ENCODE results near the gene ZNF441. TPM values are rescaled to one million over a fixed set of nuclear protein-coding genes. Genes with fewer than 3 reads are reported as not detected.

The ZNF441 gene
- total RNA-seq, 1 donor, result 10.9 TPM

DNA sequence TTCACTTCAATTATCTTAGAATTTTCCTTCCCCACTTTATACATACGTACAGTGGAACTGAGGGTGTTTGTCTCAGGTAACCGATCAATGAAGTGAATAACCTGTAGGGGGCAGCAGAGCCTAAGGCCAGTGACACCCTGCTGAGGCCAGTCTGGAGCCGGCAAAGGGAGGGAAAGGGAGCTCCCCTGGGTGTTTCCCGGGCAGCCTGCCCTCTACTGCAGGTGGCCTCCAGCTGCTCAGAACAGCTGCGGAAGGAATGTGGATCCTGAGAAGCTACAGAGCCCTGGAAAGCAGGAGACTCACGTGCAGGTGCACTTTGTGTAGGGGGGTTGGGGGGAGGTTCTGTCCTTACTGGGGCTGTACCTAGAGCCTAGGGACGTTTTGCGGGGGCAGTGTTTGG lies 30.7 kb downstream of the ZNF441 start:
- H3K4me3 ChIP-seq (ENCODE audit: low read depth, low read length), result no peak overlapping the region
- DNase-seq (ENCODE audit: low read depth), result peak; percentile 84
- peak; percentile 82 for TF ChIP-seq CTCF (IDR thresholded peaks at IDR 0.05; ENCODE audit: insufficient read depth, low read length)

DNA sequence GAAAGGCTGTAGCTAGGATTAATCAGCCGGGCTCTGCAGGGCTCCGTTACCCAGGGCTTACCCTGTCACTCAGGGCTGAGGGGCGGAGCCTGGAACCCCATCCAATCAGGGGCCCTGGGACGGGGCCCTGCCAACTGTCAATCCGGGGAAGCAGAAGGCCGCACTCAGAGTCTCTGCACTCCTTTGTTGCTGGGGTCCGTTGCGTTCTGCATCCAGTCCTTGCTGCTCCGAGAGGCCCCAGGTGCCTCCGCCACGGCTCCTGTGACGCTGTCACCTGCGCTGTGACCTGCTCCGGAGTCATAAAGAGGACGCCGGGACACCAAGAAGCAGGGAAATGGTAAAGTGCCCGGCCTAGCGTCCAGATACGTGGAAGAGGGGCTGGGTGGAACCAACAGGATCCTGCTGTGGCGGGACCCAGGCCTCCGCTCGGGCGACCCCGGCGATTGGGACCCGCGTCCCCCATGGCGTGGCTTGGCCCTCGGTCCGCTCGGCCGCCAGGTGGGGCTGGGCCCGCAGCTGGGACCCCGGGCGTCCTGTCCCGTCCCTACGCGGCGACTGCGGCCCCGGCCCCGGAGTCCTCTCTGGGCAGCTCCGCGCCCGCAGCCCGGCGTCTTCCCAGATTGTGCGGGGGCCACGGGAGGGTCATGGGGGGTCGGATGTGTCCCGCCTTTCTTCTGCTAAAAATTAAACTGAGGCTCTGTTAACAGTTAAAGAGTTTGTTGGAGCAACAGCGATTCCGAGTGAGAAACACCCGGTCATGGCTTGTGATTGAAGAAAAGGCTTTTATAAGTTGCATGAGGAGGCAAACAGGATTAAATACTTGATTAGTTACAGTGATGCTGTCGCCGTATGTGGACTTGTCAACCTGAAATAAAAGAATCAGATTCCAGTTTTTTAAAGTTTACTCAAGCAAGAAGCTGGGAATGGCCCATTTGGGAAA lies 31.9 kb downstream of the ZNF441 start, which contains the start of gene ZNF491:
Gene ZNF491, plus strand, starts transcription at position 133 of the 940 bp plus-strand sequence. CDS start 7,431 bp downstream, outside the sequence.
- peak; percentile 66 for DNase-seq (ENCODE audit: low read depth)
- H3K4me3 ChIP-seq (ENCODE audit: low read depth, low read length), result peak within 1 kb of the TSS; percentile 69
- TF ChIP-seq CTCF (IDR thresholded peaks at IDR 0.05; ENCODE audit: insufficient read depth, low read length), result no peak

DNA sequence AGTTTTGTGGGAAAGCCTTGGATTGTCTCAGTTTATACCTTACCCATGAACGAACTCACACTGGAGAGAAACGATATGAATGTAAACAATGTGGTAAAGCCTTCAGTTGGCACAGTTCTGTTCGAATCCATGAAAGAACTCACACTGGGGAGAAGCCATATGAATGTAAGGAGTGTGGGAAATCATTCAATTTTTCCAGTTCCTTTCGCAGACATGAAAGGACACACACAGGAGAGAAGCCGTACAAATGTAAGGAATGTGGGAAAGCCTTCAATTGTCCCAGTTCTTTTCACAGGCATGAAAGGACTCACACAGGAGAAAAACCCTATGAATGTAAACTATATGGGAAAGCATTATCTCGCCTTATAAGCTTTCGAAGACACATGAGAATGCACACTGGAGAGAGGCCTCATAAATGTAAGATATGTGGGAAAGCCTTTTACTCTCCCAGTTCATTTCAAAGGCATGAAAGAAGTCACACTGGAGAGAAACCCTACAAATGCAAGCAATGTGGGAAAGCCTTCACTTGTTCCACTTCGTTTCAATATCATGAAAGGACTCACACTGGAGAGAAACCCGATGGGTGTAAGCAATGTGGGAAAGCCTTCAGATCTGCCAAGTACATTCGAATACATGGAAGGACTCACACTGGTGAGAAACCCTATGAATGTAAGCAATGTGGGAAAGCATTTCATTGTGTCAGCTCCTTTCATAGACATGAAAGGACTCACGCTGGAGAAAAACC lies 39.7 kb downstream of the ZNF441 start:
- H3K4me3 ChIP-seq (ENCODE audit: low read depth, low read length), result no peak overlapping the region
- TF ChIP-seq CTCF (IDR thresholded peaks at IDR 0.05; ENCODE audit: insufficient read depth, low read length), result no peak
- no peak for DNase-seq (ENCODE audit: low read depth)

GRCh38 chr19:11807099-11807380 lies 40.2 kb downstream of the ZNF441 start:
- DNase-seq (ENCODE audit: low read depth), result no peak
- TF ChIP-seq CTCF (IDR thresholded peaks at IDR 0.05; ENCODE audit: insufficient read depth, low read length), result no peak

DNA sequence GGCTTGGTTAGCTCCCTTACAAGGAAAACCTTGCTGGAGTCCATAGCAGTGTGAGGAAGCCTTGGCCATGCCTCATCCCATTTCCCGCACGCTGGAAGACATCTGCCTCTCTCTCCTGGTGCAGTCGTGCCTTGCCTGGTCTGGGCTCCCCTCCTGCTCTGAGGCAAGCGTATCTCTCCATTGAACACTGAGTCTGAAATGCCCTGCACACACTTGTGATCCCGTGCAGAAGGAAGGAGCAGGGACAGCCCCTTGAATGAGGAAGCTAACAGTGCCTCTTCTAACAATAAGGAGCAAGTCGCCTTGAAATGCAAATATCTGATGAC lies 46.9 kb downstream of the ZNF441 start:
- H3K4me3 ChIP-seq (ENCODE audit: low read depth, low read length), result peak overlapping the region; percentile 97
- TF ChIP-seq CTCF (IDR thresholded peaks at IDR 0.05; ENCODE audit: insufficient read depth, low read length), result no peak
- no peak for DNase-seq (ENCODE audit: low read depth)

More at GRCh38 chr19:11807099-11807380, 40.2 kb downstream of the ZNF441 start:
- no peak overlapping the region for H3K4me3 ChIP-seq (ENCODE audit: low read depth, low read length)

GRCh38 chr19:11814029-11814699 lies 47.4 kb downstream of the ZNF441 start, which contains the start of gene ZNF440:
ZNF440 (plus strand) TSS chr19:11814273; CDS start chr19:11814448, 175 bp downstream.
- peak; percentile 90 for DNase-seq (ENCODE audit: low read depth)
- peak within 1 kb of the TSS; percentile 97 for H3K4me3 ChIP-seq (ENCODE audit: low read depth, low read length)
- no peak for TF ChIP-seq CTCF (IDR thresholded peaks at IDR 0.05; ENCODE audit: insufficient read depth, low read length)

Data from fibroblast of the aortic adventitia (primary cell).